CD4-positive, alpha-beta T cell treated with Interleukin-1 beta for 1 hour (primary cell): Measurements from ENCODE around the gene MEIS1.

ENCODE experiments used
- DNase-seq, 2 donors: peaks; one replicate each; pipeline ENCODE4 v3.0.0-alpha.2; 2020 to 2022

MEIS1 gene

DNA sequence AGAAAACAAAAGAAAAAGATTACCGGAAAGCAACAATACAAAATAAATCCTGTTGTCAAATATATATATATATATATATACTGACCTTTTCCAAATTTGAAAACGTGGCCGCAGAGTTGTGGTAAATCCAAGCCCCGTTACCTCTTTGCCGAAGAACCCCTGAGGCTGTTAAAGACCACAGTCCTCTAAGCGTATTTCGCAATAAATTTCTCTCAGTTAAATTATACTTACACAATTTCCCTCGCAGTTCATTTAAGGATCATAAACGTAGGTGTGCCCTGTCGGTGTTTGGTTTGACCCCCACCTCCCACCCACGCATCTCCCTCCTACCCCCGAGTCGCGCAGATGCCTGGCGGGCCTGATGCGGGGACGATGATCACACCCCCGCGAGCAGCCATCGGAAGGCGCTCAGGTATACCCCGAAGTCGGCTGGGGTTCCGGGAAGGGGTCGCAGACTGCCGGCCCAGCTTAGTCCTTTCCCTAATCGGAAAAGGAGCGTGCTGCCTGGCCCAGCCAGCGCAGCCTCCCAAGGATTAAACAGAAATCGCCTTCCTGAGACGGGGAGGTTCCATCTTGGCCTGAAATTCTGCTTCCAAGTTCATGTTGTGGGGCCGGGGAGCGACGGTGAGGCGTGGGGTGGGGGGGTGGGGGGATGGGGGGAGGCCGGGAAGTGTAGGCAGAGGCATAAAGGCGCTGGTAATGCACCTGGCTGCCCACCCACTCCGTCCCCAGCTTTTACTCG, 2.9 kb upstream of the MEIS1 start:
- DNase-seq: no peak

DNA sequence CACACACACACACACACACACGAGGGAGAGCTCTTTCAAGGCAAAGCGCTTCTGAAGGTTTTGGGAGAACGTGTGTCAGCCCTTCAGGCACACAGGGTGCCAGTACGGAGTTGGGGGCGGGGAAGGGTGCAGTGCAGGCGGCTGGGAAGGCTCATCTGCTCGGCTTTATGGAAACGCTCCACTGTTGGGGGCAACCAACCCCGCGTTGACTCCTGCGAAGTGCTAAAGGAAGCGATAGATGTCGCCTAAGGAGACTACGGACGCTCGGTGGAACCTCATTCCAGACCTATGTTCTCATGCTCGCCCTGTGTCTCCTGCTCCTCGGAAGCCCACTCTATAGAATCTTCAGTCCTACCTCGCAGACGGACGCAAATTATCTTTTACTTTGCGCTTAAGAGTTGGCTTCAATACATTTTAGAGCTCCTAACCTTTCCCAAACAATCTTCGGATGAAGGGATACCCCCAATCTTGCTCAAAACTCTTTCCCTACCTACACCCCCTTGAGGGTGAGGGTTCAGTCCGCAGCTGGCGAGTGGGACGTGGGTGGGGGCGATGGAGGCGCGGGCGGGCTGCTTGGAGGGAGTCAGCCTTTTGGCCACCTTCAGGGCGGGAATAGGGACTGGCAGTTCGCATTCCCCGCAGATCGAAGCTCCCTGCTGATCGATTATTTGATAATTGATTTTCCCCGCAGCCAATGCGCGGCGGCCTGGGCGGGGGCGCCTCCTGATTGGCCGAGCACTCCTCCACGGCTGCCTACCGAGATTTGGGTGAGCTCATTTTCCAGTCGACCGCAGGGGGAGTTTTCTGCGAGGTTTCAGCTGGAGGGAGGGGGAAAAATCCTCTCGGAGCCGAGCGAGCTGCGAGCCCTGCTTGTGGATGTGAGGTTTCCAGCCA, 1.9 kb upstream of the MEIS1 start:
- peak; percentile 18 to 30 for DNase-seq

DNA sequence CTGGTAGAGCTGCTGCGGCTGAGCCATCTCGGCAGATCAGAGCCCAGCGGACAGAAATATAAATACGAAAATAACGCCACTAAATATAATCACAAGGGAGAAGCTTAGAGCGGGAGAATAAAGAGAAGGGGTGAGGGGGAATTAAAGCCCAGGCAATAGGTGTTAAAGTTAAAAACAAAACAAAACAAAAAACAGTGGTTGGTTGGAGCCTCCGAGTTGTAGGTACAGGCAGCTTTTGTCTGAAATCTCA, 1.3 kb upstream of the MEIS1 start:
- no peak for DNase-seq

DNA sequence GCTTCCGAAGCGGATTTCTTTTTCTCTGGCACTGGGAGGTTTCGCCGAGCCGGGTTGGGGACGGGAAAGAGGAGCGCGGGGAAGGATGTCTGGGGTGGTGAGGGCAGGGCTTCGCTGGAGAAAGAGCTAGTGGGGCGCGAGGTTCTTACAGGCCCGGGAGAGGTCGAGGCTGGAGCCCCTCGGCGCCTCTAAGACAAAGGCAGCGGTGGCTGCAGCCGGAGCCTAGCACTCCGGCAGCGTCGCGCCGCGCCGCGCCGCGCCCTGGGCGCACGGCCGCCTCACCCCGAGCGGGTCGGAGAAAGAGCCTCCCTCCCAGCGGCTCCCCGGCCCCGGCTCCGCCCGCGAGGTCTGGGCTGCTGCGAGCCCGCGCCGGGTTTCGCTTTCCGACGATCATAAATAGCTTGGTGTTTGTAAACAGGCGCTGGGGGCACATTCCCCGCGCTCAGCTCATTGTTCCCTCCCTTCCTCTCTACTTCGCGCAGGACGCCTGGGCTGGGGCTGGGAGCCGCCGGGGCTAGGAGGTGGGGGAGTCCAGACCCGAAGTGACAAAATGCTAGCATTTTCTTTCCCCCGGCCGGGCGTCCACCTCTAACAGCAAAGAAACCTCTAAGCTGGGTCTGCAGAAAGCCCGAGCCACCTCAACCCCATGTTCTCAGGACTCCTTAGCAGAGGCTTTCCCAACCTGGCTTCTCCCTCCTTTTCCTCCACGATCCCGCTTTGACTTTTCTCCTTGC, 813 bp upstream of the MEIS1 start:
- no peak for DNase-seq

DNA sequence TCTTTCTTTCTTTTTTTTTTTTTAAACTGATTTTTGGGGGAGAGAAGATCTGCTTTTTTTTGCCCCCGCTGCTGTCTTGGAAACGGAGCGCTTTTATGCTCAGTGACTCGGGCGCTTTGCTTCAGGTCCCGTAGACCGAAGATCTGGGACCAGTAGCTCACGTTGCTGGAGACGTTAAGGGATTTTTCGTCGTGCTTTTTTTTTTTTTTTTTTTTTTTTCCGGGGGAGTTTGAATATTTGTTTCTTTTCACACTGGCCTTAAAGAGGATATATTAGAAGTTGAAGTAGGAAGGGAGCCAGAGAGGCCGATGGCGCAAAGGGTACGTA, 587 bp downstream of the MEIS1 start:
- DNase-seq: no peak

DNA sequence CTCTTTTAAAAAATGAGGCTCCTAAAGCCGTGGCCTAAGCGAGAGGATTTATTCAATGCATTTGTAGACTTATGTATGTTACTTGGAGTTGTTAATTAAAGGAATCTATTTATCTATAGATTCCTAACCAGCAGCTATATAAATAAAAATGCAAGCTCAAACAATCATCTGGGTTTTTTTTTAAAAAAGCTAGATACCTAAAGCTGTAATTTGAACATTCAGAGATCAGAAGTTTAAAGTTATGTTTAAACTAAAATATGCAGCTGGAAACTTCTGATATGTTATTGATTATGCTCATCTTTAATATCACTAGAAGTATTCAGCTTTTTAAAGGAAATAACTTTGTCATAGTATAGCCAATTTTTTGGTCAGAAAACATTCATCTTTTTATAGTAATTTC, 1.0 kb downstream of the MEIS1 start:
- no peak for DNase-seq

DNA sequence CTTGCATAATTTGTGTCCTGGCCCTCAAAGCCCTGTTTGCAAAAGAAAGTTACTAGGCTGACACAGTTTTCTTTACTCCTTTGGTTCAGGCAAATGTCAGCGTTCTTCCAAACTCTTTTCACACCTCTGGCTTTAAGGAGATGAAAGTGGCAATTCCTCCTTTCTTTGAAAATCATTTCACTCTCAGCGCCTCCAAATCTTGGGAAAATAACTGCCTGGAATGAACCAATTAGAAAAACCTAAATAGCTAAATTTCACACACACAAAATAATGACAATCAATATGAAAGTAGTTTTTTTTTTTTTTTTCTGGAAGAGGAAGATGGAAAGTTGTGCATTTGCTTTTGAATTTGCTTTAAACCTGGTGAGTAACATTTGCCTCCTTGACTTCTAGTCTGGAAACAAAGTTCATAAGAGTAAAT, 1.7 kb downstream of the MEIS1 start:
- no peak for DNase-seq

DNA sequence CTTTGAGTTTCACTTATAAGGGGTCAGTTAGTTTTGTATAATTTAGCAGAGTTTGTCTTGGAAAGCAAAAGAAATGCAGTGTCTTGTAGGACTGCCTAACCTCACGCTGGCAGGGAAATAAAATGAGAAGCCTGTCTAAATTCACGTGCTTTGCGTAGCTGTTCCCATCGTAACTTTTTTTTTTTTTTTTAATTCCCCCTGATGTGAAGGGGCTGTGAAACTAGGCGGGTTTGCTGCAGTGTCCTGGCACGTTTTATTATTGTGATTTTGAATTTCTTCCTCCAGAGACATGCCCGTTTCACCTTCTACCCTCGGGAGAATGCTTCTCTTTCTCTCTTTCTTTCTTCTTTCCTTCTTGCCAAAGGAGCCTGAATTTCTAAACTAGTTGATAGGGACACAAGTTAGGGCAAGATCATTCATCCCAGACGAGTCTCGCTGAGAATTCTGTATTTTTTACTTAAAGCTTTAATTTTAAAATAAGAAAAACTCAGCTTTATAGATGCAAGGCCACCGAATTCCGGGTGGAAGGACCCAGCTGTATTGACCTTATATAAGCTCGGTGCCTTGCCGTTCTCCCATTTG, 2.3 kb downstream of the MEIS1 start:
- DNase-seq: no peak

DNA sequence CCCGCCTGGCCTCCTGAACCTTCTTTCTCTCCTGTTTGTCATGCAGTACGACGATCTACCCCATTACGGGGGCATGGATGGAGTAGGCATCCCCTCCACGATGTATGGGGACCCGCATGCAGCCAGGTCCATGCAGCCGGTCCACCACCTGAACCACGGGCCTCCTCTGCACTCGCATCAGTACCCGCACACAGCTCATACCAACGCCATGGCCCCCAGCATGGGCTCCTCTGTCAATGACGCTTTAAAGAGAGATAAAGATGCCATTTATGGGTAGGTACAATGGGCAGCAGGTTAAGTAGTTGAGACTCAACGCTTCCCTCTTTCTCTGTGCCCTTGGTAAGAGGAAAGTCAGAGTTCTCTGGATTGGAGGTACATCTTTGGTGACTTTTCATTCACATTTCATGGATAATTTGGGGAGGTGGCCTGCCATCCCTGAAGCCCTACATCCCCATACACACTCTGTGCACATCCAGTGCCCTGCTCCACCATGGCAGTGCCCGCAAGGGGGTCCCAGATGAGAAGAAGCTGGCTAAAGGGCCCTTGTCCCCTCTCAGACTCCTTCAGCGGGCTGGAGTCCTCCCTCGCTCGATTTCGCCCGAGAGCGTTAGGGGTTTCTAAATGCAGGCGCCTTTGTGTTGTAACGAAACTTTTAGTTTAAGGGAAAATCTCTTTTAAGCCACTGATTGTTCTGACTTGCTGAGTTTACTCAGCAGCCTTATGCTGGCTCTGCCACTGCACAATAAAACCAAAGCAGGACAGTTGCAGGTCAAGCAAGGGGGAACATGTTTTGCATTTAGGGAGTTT, 3.0 kb downstream of the MEIS1 start:
- no peak for DNase-seq

DNA sequence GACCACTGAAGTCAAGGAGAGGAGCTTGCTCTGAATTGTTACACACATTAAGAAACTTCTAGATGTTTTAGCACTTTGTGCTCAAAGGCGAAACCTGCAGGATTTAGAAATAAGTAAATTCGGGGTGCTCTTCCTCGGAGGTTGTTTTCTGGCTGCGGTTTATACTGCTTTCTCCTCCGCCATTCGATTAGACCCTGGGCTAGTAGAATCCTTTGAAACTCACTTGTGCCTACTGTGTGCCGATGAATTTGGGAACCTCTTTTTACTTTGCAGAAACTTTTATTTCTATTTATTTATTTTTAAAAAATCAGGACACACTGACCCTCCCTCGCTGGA, 3.5 kb downstream of the MEIS1 start:
- no peak for DNase-seq

DNA sequence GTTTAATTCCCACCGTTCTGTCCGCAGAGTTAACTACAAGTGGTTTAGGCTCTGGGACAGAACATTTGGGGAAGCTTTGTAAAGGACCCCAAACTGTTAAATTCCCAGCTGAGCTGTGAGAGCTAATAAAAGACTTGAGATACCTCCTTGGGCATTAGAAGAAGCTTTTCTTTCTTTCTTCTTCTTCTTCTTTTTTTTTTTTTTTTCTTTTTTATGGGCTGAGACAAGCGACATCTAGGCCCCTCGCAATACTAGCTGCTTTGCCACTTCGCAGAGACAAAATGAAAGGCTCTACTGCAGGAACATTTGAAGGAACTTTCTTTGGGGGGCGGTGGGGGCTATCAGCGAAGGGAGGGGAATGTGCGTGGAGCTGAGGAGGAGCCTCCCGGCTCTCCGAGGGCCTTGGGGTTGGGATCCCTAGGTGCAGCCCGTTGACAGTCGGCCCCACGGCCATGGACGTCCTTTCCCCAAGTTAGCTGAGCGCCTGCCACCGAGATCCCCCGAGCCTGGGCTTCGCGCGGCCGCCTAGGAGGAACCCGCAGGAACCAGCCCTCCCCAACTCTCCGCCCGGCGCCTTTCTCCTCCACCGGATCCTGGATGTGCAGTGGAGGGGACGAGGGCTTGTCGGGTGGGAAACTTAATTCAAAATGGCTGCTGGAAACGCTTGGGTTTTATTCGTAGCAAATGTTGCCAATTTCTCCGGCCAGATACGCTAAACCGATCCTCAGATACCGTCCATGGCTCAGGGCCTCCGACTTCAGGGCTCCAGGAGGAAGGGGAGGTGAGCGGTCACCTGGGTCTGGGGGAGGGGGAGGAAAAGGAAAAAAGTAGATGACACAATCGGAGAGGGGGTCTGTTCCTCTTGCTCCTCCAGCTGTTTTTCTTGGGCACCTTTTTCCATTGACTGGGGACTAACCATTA, 4.2 kb downstream of the MEIS1 start:
- DNase-seq: no peak

DNA sequence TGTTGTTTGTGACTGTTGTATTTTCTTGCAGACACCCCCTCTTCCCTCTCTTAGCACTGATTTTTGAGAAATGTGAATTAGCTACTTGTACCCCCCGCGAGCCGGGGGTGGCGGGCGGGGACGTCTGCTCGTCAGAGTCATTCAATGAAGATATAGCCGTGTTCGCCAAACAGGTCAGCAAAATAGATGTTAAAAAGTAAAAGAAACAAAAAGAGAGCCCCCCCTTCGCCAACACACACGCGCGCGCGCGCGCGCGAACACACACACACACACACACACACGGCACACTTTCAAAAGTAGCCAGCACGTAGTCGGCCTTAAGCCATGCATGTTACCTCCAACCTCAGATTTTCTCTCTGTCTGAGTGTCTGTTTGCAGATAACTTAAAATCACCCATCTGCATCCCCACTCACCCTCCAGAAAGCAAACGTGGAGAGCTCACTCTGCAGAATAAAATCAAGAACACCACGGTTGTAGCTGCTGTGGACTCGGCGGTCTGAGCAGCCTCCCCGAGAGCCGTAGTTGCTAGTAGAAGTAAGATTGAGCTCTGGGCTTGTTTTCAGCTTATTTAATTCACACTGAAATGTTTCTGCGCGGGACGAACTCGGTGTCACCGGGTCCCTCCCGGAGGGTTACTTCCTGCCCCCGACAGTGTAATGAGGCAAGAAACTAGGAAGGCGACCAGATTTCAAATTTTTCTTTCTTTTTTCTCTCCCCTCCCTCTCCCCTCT, 5.1 kb downstream of the MEIS1 start:
- DNase-seq: no peak

DNA sequence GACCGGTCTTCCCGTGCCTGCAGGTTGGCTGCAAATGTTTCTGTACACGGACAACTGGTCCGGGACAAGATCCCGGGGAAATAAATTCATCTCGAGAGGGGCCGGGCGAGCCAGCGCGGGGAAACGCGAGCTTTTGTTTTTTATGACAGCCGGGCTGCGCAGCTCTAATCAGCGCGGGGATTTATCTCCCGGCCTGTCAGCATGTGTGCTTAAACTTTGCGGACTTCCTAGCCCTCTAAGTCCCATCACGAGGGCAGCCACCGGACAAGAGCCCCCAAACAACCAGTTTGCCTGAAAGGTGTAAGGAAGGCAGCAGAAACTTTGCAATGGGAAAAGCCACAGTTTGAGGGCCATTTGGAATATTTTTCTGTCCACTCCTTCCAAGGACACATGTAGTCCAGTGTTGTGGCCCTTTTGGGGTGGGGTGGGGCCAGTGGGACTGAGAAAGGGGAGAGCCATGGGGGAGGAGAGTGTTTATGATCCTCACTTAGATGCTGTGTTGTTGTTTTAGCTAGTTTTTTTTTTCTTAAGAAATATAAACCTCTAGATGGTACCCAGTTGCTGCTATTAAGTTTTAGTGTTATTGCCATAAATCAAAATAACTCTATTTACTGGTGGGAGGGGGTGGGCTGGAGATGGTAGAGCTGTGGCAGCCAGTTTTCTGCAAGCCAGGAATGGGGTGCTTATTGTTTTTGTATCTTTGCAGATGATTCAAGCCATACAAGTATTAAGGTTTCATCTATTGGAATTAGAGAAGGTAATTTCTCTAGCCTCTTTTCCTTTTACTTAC, 6.0 kb downstream of the MEIS1 start:
- no peak for DNase-seq

DNA sequence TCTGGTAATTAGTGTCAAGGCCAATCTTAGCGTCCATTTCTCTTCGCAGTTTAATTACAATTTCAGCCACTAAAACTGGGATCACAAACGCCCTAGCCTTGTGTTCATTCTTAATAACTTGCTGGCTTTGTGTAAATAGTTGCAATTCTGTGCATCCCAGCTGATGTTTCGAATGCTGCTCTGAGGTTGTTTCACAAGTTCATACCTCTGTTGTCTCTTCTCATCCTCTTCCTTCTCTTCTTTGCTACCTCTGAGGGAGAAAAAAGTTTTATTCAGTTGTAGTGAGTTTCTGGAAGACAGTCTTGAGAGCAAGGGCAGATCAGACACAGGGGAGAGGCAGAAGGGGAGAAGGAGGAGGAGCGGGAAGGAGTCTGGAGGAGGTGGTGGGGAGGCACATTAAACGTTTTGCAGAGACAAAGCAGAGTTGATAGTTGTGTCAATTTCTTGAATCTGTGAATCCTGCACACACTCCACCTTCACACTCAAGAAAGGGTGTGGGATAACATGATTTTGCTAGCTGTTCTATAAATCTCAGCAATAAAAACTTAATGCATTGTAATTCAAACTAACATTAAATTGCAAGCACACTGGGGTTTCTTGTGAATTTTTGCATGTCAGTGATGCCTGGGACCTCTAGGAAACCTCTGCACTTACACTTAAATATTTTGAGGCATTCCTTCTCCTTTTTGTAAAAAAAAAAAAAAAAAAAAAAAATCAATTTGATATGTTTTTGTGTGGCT, 6.8 kb downstream of the MEIS1 start:
- no peak for DNase-seq

DNA sequence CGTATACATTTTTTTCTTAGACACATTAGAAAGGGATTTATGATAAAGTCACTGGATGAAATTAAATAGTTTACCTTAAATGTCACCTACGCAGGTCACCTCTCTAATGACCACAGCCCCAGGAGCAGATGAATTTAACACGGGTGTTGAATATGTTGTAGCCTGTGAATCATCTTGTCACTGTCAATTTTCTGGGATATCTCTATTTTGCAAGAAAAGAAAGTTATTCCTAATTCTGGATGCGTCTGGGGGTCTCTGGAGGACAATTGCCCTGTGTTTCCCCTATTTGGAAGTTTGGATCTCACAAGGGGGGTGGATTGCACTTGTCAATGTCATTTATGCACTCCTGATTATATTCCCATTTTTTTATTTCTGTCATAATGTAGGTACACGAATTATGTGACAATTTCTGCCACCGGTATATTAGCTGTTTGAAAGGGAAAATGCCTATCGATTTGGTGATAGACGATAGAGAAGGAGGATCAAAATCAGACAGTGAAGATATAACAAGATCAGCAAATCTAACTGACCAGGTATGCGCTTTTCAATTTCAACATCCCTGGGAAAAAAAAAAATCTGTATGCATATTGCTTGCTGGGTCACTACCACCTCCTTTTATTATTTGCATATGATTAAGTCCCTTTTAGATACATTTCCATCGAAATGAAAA, 7.7 kb downstream of the MEIS1 start:
- no peak for DNase-seq

DNA sequence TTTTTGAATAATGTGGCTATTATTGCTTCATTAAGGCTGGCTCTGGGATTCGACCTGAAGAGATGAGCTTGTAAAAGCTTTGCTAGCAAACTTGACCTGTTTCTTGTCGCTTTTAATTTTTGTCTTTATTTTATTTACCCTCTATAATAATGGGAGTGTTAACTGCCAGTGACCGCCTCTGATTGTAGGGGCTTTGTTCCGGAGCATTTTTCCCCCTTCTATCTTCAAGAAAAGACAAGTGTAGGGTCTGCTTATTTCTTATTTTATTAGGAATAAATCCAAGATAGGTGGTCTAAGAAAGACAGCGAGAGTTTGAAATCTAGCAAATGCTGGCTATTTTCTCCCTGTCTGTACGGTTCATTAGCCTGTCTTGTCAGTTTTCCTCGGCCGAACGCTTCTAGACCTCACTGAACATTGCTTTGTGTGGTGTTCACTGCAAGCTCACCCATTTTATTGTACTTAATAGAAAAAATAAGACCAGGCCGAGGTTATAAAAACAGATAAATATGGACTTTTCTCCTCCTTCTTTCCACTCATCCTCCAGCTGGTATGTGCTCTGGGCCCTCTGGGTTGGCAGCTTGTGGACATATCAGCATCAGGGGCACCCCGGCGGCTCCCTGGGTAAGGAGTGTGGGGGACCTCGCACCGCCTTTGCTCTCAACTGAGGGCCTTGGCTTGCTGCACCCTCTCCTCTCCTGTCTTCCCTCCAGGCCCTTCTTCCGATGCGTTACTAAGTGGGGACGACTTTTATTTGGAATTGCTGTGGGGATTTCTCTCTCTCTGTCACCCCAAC, 8.5 kb downstream of the MEIS1 start:
- no peak for DNase-seq

DNA sequence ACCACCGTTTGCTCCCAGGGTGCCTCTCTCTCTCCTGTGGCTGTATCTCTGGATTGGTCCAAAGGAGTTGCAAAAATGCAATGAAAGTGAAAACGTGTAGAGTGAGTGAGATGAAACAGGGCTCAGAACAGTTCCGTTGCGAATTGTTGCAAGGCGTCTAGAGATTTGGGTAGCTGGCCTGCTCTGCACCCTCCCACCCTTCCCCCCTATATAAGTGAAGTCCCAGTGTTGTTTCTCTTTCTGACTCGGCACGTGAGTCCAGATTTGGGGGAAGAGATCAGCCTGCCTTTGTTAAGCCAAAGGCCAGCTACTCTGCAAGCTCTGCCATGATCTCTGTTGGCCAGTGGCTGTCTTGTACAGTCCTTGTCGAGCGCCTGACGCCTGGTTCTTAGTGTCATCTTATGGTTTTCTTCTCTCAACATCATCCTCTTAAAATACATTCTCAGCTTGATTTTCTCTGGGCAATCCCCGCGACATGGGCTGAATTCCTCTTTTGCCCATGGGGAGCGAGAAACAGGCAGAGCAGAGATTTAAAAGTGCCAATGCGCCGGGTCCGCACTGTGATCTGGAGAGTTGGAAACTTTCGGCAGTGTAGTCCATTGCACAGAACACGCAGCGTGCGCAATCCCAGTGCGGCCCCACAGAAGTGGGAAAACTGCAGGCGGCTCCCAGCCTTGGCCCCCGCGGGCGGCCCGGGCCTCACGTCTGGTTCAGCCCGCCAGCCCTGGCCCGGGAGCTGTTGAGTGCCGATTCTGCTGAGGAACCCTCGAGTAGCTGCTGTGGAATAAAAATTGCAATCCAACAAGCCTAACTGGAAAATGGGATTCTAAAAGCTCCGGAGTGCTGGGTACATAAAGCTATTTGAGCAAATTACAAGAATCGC, 9.3 kb downstream of the MEIS1 start:
- no peak for DNase-seq
